ENCODE results near the gene CTNNA2. TPM values are rescaled to one million over a fixed set of nuclear protein-coding genes. Genes with fewer than 3 reads are reported as not detected.

The CTNNA2 gene
- total RNA-seq, 6 donors from 2014 or later: not detected

- Histone ChIP-seq H3K36me3 (no peaks in the 10 kb centered on the region), H3K4me1 (no peaks in the 10 kb centered on the region), H3K27ac (no peak overlapping the region), H3K9me3 (no peaks in the 10 kb centered on the region), H3K4me3 (no peak overlapping the region), H3K27me3 (no peaks in the 10 kb centered on the region)
- TF ChIP-seq CTCF (IDR thresholded peaks at IDR 0.05) (no peak), POLR2AphosphoS5 (IDR thresholded peaks at IDR 0.05) (no peak), POLR2A (IDR thresholded peaks at IDR 0.05) (no peak), EP300 (IDR thresholded peaks at IDR 0.05) (no peak)
- DNase-seq (no peak), ATAC-seq (ENCODE audit: low FRiP score in 2 of 2) (no peak)
- WGBS, 2 donors: 67 to 80% methylated on average over 2 of the region's 2 CpGs
Observed at GRCh38 chr2:80185091-80185490, 672.2 kb downstream of the CTNNA2 start.

- no peak overlapping the region for H3K27ac ChIP-seq
- ATAC-seq (ENCODE audit: low FRiP score in 2 of 2) (no peak), DNase-seq (no peak)
- WGBS, 2 donors: 58 to 67% methylated on average over 2 of the region's 2 CpGs
- TF ChIP-seq CTCF (IDR thresholded peaks at IDR 0.05) (no peak), POLR2A (IDR thresholded peaks at IDR 0.05) (no peak), POLR2AphosphoS5 (IDR thresholded peaks at IDR 0.05) (no peak), EP300 (IDR thresholded peaks at IDR 0.05) (no peak)
- H3K27me3 ChIP-seq: no peaks in the 10 kb centered on the region
- no peaks in the 10 kb centered on the region for H3K9me3 ChIP-seq
- no peak overlapping the region for H3K4me3 ChIP-seq
- H3K36me3 ChIP-seq: no peaks in the 10 kb centered on the region
- no peaks in the 10 kb centered on the region for H3K4me1 ChIP-seq
Observed at GRCh38 chr2:80186262-80186661, 673.4 kb downstream of the CTNNA2 start.

DNA sequence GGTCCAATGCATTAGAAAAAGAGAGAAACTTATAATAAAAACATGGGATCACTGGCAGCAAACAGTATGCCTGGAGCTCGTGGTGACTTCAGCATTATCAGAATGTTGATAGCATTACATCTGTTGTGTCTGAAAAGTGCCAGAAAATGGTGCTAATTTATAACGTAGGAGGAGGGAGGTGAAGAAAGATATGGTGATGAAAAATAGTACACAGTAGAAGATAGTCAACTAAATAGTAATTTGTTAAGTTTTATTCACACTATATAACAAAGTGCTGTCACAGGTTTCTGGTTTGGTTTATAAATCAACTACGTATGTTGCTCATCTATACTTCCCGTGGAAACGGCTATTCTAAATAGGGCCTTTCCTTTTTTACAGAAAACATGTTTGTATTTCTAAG, 674.3 kb downstream of the CTNNA2 start:
- no peak for ATAC-seq (ENCODE audit: low FRiP score in 2 of 2)

DNA sequence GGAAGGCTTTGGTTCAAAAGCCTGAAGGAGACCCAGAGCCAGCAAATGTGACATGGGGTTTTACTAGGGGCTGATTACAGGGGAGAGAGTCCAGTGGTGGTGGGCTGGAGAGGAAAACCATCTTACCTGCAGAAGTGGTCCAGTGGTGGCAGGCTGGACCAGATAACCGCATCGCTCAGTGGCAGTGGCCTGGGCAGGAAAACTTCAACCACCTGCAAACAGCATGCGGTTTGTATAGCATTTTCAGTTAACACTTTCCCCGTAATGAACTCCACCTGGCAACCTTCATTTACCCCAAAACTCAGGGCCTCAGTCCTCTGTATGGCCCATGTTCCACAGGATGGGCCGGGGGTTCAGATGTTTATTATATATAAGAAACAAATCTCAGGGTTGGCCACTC, 677.3 kb downstream of the CTNNA2 start:
- Histone ChIP-seq H3K27ac (no peak overlapping the region), H3K27me3 (no peaks in the 10 kb centered on the region), H3K9me3 (no peaks in the 10 kb centered on the region), H3K4me3 (no peak overlapping the region), H3K36me3 (no peaks in the 10 kb centered on the region), H3K4me1 (no peaks in the 10 kb centered on the region)
- TF ChIP-seq POLR2A (IDR thresholded peaks at IDR 0.05): no peak
- no peak for TF ChIP-seq EP300 (IDR thresholded peaks at IDR 0.05)
- no peak for TF ChIP-seq POLR2AphosphoS5 (IDR thresholded peaks at IDR 0.05)
- no peak for TF ChIP-seq CTCF (IDR thresholded peaks at IDR 0.05)
- no peak for ATAC-seq (ENCODE audit: low FRiP score in 2 of 2)
- DNase-seq: no peak
- 87 to 91% methylated on average over 5 of the region's 5 CpGs for WGBS, 2 donors

More for the DNA sequence above, 674.3 kb downstream of the CTNNA2 start:
- Histone ChIP-seq H3K9me3 (no peaks in the 10 kb centered on the region), H3K27me3 (no peaks in the 10 kb centered on the region), H3K4me1 (no peaks in the 10 kb centered on the region), H3K36me3 (no peaks in the 10 kb centered on the region), H3K4me3 (no peak overlapping the region), H3K27ac (no peak overlapping the region)
- DNase-seq: no peak
- TF ChIP-seq EP300 (IDR thresholded peaks at IDR 0.05): no peak
- TF ChIP-seq POLR2AphosphoS5 (IDR thresholded peaks at IDR 0.05): no peak
- no peak for TF ChIP-seq POLR2A (IDR thresholded peaks at IDR 0.05)
- TF ChIP-seq CTCF (IDR thresholded peaks at IDR 0.05): no peak
- 58 to 61% methylated on average over 5 of the region's 5 CpGs for WGBS, 2 donors

GRCh38 chr2:80193566-80193965, 680.7 kb downstream of the CTNNA2 start:
- no peaks in the 10 kb centered on the region for H3K9me3 ChIP-seq
- DNase-seq: no peak
- no peaks in the 10 kb centered on the region for H3K27me3 ChIP-seq
- TF ChIP-seq EP300 (IDR thresholded peaks at IDR 0.05) (no peak), POLR2A (IDR thresholded peaks at IDR 0.05) (no peak), POLR2AphosphoS5 (IDR thresholded peaks at IDR 0.05) (no peak), CTCF (IDR thresholded peaks at IDR 0.05) (no peak)
- H3K27ac ChIP-seq: no peak overlapping the region
- no peak overlapping the region for H3K4me3 ChIP-seq
- no peaks in the 10 kb centered on the region for H3K36me3 ChIP-seq
- H3K4me1 ChIP-seq: no peaks in the 10 kb centered on the region
- ATAC-seq (ENCODE audit: low FRiP score in 2 of 2): no peak
